Mesodermal cell (in vitro differentiated cells): ENCODE data around the gene NOP9.

Experiments used
- H3K27ac ChIP-seq: 2 replicates; pipeline ENCODE4 v1.7.0; 2013; ENCODE audit warnings: mild to moderate bottlenecking, low read depth, low read length, moderate library complexity; ENCODE audit not compliant: severe bottlenecking
- H3K36me3 ChIP-seq: 2 replicates; pipeline ENCODE4 v1.7.1; 2013; ENCODE audit warnings: mild to moderate bottlenecking, low read length, moderate library complexity; ENCODE audit not compliant: control insufficient read depth, insufficient read depth
- H3K4me1 ChIP-seq: one replicate; pipeline ENCODE4 v1.7.1; 2013; ENCODE audit warnings: mild to moderate bottlenecking, low read length; ENCODE audit not compliant: insufficient read depth, control insufficient read depth, poor library complexity, severe bottlenecking
- H3K4me3 ChIP-seq: 2 replicates; pipeline ENCODE4 v1.7.0; 2013; ENCODE audit warnings: low read length, control low read depth, mild to moderate bottlenecking; ENCODE audit not compliant: insufficient read depth, poor library complexity, severe bottlenecking; ENCODE audit errors: extremely low read depth
- H3K9me3 ChIP-seq: 2 replicates; pipeline ENCODE4 v1.7.1; 2013; ENCODE audit warnings: mild to moderate bottlenecking, low read length, moderate library complexity; ENCODE audit not compliant: control insufficient read depth
- WGBS, 2 experiments: methylation state at CpG; one replicate each; pipeline ENCODE4 v1.1.5; 2013; ENCODE audit warnings: missing lambda C conversion rate in 2 of 2; ENCODE audit not compliant: insufficient coverage in 2 of 2; 5-methylcytosine and 5-hydroxymethylcytosine counted together

Gene NOP9

DNA sequence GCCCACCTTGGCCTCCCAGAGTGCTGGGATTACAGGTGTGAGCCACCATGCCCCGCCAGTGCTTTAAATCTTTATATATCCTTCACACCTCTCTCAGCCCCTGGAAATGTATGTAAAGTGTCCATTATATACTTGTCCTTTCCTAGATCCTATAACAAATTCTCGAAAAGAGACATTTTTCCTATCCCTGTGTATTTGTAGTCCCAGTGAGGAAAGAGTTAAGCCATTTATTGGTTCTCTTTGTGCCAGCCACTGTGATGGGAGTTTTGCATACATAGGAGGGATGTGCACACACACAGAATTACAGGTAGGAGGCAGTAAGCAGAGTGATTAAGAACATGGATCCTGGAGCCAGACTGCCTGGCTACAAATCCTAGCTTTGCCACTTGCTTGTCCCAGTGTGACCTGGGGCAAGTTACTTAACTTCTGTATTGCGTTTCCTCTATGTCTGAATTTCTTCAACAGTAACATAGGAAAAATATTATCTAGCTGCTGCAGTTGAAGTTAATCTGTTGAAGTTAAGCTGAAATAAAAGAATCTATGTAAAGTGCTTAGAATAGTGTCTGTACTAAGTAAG, 26.1 kb upstream of the NOP9 start:
- Histone ChIP-seq H3K4me3 (no peak overlapping the region), H3K9me3 (no peaks in the 10 kb centered on the region), H3K27ac (no peak overlapping the region), H3K36me3 (peaks cover 8% of the 10 kb centered on the region), H3K4me1 (no peaks in the 10 kb centered on the region)
- no CpG with 5 or more reads among the region's 3 CpGs for WGBS, 2 experiments

DNA sequence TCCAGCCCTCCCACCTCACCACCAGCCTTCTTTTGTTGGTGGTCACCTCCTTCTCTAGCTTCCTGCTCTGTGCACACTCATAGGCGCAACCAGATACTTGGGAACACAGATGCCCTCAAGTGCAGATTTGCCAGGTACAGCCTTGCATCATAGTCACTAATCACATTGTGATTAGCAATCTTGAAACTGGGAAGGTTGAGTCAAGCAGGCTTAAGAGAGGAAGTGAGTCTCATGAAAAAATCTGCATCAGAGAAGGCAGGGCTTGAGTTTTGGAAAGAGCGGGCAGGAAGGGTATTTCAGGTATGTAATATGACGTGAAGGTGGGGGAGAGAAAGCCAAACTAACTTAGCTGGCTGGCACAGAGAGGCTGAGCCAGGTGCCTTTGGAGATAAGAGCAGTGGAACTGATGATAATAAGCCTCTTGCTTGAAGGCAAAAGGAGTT, 25.5 kb upstream of the NOP9 start:
- H3K4me1 ChIP-seq = no peaks in the 10 kb centered on the region
- no peak overlapping the region for H3K4me3 ChIP-seq
- no peak overlapping the region for H3K27ac ChIP-seq
- 94% methylated on average over 3 of the region's 3 CpGs for WGBS, 2 experiments
- H3K9me3 ChIP-seq = no peaks in the 10 kb centered on the region
- H3K36me3 ChIP-seq = peaks cover 2% of the 10 kb centered on the region

DNA sequence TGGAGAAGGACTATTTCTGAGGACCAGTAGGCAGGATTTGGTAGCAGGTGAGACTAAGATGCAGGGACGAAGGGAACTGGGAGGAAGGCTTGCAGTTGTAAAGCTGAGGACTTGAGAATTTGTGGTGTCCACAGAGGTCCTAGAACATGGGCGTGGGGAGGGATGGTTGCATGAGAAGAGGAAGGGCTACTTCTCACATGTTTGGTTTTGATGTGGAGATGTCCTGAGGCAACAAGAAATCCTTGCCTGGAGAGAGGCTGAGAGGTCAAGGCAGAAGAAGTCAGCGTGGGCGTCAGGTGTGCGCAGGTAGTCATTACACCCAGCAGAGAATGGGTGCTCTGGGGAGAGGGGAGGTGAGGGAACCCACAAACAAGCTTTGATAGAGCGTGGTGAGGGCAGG, 22.6 kb upstream of the NOP9 start:
- Histone ChIP-seq H3K9me3 (no peaks in the 10 kb centered on the region), H3K4me3 (no peak overlapping the region), H3K4me1 (no peaks in the 10 kb centered on the region), H3K27ac (no peak overlapping the region), H3K36me3 (no peaks in the 10 kb centered on the region)
- 95 to 97% methylated on average over 6 of the region's 6 CpGs for WGBS, 2 experiments

DNA sequence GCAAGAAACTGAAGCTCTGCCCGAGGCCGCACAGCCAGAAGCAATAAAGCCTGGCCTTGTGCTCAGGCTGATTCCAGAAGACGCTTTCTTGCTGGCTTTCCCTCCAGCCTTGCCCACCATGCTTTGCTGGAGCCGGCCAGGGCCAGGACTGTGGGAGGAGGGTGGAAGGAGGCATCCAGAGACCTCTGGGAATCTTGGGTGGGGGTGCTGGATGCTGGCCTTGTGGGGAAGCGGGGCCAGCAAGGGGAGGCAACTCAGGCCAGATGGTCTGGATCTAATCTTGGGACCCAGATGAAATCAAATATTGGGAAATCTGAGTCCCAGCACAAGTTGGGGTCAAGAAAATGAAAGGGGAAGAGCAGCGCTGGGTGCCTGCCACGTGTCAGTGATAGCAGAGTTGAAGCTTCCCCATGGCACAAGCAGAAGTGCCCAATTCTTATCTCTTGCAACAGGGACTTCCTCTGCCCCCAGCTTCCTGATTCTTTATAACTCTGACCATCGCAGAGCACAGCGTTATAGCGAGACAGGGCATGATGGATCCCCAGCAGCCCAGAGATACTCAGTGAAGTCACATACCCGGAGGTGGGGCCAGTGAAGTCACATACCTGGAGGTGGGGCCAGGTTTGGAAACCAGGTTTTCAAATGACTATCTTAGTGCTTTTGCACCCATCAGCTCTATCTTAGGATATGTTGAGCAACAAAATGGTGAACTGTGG, 21.9 kb upstream of the NOP9 start:
- no peaks in the 10 kb centered on the region for H3K9me3 ChIP-seq

DNA sequence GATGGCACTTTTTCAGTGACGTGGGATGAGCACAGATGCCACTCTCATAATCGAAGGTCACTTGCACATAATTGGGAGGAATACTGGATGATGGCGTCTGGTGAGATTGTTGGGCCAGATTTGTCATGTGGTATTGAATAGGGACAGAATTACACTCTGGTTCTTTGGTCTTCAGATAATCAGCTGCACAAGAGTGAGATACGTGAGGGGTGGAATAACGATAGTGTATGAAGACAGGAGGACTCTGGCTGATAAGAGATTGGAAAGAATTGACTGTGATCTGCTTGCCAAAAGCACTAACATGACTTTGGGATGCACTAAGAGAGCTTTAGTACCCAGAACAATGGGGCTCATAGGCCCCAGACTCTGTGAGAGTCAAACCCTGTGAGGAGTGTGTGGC, 21.2 kb upstream of the NOP9 start:
- H3K9me3 ChIP-seq = no peaks in the 10 kb centered on the region
- H3K4me3 ChIP-seq = no peak overlapping the region
- no peaks in the 10 kb centered on the region for H3K4me1 ChIP-seq
- H3K36me3 ChIP-seq = no peaks in the 10 kb centered on the region
- H3K27ac ChIP-seq = no peak overlapping the region
- WGBS, 2 experiments = 93 to 98% methylated on average over 5 of the region's 5 CpGs

More for the DNA sequence above, 21.9 kb upstream of the NOP9 start:
- H3K4me1 ChIP-seq = no peaks in the 10 kb centered on the region
- WGBS, 2 experiments = 93 to 96% methylated on average over 9 to 10 of the region's 11 CpGs
- H3K4me3 ChIP-seq = no peak overlapping the region
- H3K36me3 ChIP-seq = no peaks in the 10 kb centered on the region
- H3K27ac ChIP-seq = no peak overlapping the region

DNA sequence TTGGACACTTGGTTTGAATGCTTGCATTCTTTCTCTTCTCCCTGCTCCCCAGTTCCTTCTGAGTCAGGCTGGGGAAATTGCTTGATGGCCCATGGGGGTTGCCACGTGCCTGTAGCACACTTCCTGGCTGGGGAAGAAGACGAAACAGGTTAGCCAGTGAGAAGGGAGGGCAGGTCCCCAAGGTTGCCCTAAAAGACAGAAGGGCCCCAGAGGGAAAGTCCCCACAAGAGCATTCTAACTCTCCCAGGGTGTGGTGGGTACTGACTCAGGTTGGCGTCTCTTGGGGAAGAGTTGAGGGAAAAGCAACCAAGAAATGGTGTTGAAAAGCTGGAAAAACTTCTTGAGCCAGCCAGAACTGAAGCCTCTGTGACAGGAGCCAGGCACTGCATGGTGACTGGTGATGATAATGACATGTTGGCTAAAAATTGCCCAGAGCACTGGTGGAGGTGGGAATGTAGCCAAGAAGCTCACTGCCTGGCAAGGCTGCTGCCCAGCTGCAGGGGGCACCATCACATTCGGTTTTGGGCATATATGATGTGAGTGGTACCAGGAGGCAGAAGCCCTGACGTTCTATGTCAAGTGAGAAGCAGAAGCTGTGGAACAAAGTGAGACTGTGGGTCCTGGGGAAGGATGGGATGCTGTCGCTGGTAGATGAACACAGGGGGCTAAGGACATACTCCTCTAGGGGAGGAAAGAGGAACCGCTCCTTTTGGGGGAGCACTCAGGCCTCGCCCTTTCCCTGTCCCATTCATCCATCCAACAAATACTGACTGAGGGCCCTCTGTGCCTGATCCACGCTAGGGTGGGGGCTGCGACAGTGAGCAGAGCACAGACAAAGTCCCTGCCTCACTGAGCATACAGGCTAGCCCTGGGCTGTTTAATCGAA, 20.1 kb upstream of the NOP9 start:
- Histone ChIP-seq H3K9me3 (no peaks in the 10 kb centered on the region), H3K4me1 (no peaks in the 10 kb centered on the region), H3K36me3 (no peaks in the 10 kb centered on the region), H3K4me3 (no peak overlapping the region), H3K27ac (no peak overlapping the region)
- WGBS, 2 experiments = 89 to 93% methylated on average over 6 to 9 of the region's 11 CpGs

DNA sequence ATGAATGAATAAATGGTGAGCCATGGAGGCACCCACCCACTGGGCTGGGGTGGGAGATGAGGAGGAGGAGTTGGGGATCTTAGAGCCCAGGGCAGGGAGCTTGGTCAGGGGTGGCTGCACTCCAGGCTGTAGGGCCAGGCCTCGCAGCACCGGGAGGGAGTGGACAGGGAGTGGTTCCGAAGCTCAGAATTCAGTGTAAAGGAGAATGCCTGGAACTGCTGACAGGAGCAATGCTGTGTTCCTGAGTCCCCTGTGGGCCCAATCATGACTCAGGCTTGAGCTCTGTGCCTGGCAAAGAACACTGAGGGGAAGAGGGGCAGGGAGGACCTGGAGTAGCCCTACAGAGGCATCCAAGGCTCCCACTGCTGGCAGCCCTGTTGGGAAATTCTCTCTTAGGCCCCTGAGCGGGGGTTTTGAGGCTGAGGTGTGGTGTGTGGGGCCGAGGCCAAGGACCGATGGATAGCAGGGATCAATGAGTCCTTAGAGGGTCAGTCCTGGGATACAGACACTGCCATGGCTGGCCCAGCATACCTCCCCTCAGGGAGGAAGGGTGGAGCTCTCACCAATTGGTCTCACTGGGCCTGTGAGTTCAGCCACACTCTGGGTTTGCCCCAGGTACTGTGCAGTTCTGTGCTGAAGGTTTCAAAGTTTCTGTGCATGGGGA, 18.7 kb upstream of the NOP9 start:
- no peak overlapping the region for H3K27ac ChIP-seq
- 90 to 95% methylated on average over 6 of the region's 6 CpGs for WGBS, 2 experiments

DNA sequence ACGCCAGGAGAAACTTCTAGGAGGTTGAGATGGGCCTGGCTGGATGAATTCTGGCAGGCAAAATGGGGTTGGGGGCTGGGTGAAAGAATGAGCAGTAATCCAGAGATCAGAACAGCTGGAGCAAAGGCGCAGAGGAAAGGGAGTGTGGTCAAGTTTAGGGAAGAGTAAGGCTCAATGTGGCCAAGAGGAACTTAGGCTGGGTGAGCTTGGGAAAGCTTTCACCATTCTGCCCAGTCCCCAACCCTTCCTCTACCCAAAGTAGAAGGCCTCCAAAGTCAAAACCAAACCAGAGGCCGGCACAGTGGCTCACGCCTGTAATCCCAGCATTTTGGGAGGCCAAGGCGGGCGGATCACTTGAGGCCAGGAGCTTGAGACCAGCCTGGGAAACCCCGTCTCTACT, 18.0 kb upstream of the NOP9 start:
- WGBS, 2 experiments = 94 to 100% methylated on average over 5 of the region's 7 CpGs
- Histone ChIP-seq H3K27ac (no peak overlapping the region), H3K36me3 (no peaks in the 10 kb centered on the region), H3K9me3 (no peaks in the 10 kb centered on the region), H3K4me3 (no peak overlapping the region), H3K4me1 (no peaks in the 10 kb centered on the region)

More for the DNA sequence above, 18.7 kb upstream of the NOP9 start:
- no peak overlapping the region for H3K4me3 ChIP-seq
- no peaks in the 10 kb centered on the region for H3K4me1 ChIP-seq
- H3K36me3 ChIP-seq = no peaks in the 10 kb centered on the region
- H3K9me3 ChIP-seq = no peaks in the 10 kb centered on the region

DNA sequence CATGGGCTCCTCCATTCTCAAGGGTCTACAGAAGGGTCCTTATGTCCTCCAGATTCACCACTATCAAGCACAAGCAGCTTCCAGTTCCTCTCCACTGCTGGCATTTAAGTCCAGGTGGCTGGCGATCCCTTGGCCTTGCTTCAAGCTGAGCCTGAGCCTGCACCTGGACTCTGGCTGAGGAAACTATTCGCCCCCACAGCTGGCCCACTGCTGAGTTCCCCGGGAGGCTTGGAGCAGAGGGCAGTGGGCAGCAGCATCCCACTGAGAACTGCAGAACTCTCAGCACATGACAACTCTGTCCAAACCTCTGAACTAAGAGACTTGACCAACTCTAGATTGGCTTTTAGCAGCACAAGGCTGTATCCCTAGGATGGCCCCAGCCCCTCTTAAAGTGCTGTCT, 16.9 kb upstream of the NOP9 start:
- no peaks in the 10 kb centered on the region for H3K36me3 ChIP-seq
- WGBS, 2 experiments = 85 to 87% methylated on average over 3 of the region's 3 CpGs
- no peak overlapping the region for H3K4me3 ChIP-seq
- no peaks in the 10 kb centered on the region for H3K4me1 ChIP-seq
- H3K9me3 ChIP-seq = no peaks in the 10 kb centered on the region
- no peak overlapping the region for H3K27ac ChIP-seq

DNA sequence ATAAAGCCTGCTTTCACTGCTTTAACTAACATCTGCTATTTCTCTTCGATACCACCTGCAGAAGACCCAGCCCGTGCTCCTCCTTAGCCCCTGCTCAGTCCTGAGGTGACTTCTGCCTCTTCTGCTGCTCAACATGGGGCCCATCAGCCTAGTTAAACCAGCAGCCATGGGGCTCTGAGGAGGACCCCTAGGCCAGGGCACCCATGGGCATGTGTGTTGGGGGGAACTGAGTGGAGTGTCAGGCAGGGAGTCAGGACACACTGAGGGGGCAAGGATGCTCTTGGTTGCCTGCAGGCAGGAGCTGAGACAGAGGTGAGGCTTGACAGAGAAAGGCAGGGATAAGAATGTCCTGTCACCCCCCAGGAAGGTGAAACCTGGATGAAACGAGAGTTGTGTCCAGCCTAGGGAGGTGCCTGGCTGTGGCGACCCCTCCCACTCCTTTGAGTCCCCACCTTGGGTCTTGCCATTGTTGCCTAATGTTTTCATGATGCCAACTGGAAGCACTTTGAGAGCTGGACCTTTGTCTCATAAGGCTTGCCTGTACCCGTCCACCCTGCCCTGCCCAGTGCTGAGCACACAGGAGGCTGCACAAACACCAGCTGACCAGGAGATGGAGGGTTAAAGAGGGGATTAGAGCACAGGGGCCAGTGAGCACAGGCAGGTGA, 15.7 kb upstream of the NOP9 start:
- no peak overlapping the region for H3K4me3 ChIP-seq
- H3K27ac ChIP-seq = no peak overlapping the region
- 93 to 97% methylated on average over 4 to 5 of the region's 5 CpGs for WGBS, 2 experiments
- no peaks in the 10 kb centered on the region for H3K4me1 ChIP-seq
- H3K9me3 ChIP-seq = no peaks in the 10 kb centered on the region
- no peaks in the 10 kb centered on the region for H3K36me3 ChIP-seq
